Renal cortical epithelial cell (primary cell): ENCODE measurements around the gene SPOCK3. TPM values are rescaled to one million over a fixed set of nuclear protein-coding genes. Genes with fewer than 3 reads are reported as not detected.
"Not testable (repeated sequence)": the region's sequence is repeated elsewhere in the genome, so short reads cannot be mapped to it uniquely, and the experiment has no call there.

ENCODE experiments used
- DNase-seq: peaks from one replicate; pipeline ENCODE4 v3.0.0-alpha.2; 2011; ENCODE audit warnings: low read depth
- total RNA-seq: library from RNA; depleted of rRNA; stranded (reverse); fragments of >200 nt; gene quantifications from 2 replicates; pipeline ENCODE4 v1.2.3, GENCODE V29; 2014

SPOCK3 gene
- total RNA-seq, 1 donor from 2014 or later = not detected

GRCh38 chr4:166957451-166957850 lies 276.8 kb downstream of the SPOCK3 start:
- DNase-seq = no peak

GRCh38 chr4:166956484-166956883 lies 277.8 kb downstream of the SPOCK3 start:
- no peak for DNase-seq

GRCh38 chr4:166941629-166942028 lies 292.7 kb downstream of the SPOCK3 start:
- DNase-seq = no peak

- DNase-seq = no peak
These were observed 303.8 kb downstream of the SPOCK3 start for GRCh38 chr4:166930464-166930863.

- no peak for DNase-seq
These were observed 309.9 kb downstream of the SPOCK3 start for GRCh38 chr4:166924424-166924823.

GRCh38 chr4:166913926-166914325 lies 320.4 kb downstream of the SPOCK3 start:
- no peak for DNase-seq

- DNase-seq = peak; percentile 13
These were observed 330.9 kb downstream of the SPOCK3 start for GRCh38 chr4:166903408-166903807.

- DNase-seq = no peak
These were observed 331.4 kb downstream of the SPOCK3 start for GRCh38 chr4:166902941-166903340.

GRCh38 chr4:166896254-166896653 lies 338.0 kb downstream of the SPOCK3 start:
- no peak for DNase-seq

GRCh38 chr4:166895771-166896170 lies 338.5 kb downstream of the SPOCK3 start:
- DNase-seq = no peak

GRCh38 chr4:166887457-166887856 lies 346.8 kb downstream of the SPOCK3 start:
- DNase-seq = no peak

- DNase-seq = no peak
These were observed 347.6 kb downstream of the SPOCK3 start for GRCh38 chr4:166886718-166887117.

- DNase-seq = no peak
These were observed 352.1 kb downstream of the SPOCK3 start for GRCh38 chr4:166882221-166882620.

- no peak for DNase-seq
These were observed 358.5 kb downstream of the SPOCK3 start for GRCh38 chr4:166875821-166876220.

- no peak for DNase-seq
These were observed 372.3 kb downstream of the SPOCK3 start for GRCh38 chr4:166862032-166862431.

- DNase-seq = not testable (repeated sequence)
These were observed 383.9 kb downstream of the SPOCK3 start for GRCh38 chr4:166850398-166850797.

GRCh38 chr4:166846939-166847338 lies 387.4 kb downstream of the SPOCK3 start:
- DNase-seq = no peak

GRCh38 chr4:166842795-166843261 lies 391.5 kb downstream of the SPOCK3 start:
- no peak for DNase-seq

GRCh38 chr4:166839615-166840251 lies 394.6 kb downstream of the SPOCK3 start:
- no peak for DNase-seq

GRCh38 chr4:166838975-166839614 lies 395.2 kb downstream of the SPOCK3 start:
- no peak for DNase-seq

GRCh38 chr4:166836865-166837264 lies 397.4 kb downstream of the SPOCK3 start:
- DNase-seq = no peak

- no peak for DNase-seq
These were observed 406.7 kb downstream of the SPOCK3 start for GRCh38 chr4:166827629-166828028.

GRCh38 chr4:166827167-166827566 lies 407.1 kb downstream of the SPOCK3 start:
- DNase-seq = no peak

GRCh38 chr4:166823848-166824247 lies 410.4 kb downstream of the SPOCK3 start:
- no peak for DNase-seq
